Stimulated activated CD8-positive, alpha-beta memory T cell treated with anti-CD3 and anti-CD28 coated beads, Interleukin-4, amount 100 ng/mL, for 4 hours (primary cell): ENCODE data around the gene KCTD12.
"Not testable (repeated sequence)": the region's sequence is repeated elsewhere in the genome, so short reads cannot be mapped to it uniquely, and the experiment has no call there.

Experiments used
- DNase-seq, 2 donors: peaks; one replicate each; pipeline ENCODE4 v3.0.0-alpha.2; 2020; ENCODE audit warnings: low read depth in 2 of 2, low spot score in 1 of 2

Gene KCTD12

GRCh38 chr13:76886292-76887075 is at the start of gene KCTD12:
KCTD12 (minus strand) TSS chr13:76886405; CDS start chr13:76886148, 257 bp downstream.
- DNase-seq = peak; percentile 67 to 73

GRCh38 chr13:76934671-76935070 is 48.5 kb upstream of the KCTD12 start:
- DNase-seq = no peak

- DNase-seq = no peak
These were observed 45.9 kb upstream of the KCTD12 start for GRCh38 chr13:76932076-76932475.

- no peak for DNase-seq
These were observed 43.7 kb upstream of the KCTD12 start for GRCh38 chr13:76929851-76930374.

- no peak for DNase-seq
These were observed 43.1 kb upstream of the KCTD12 start for GRCh38 chr13:76929320-76929719.

- no peak for DNase-seq
These were observed 42.3 kb upstream of the KCTD12 start for GRCh38 chr13:76928456-76928855.

- DNase-seq = no peak
These were observed 41.8 kb upstream of the KCTD12 start for GRCh38 chr13:76927955-76928354.

- no peak for DNase-seq
These were observed 38.9 kb upstream of the KCTD12 start for GRCh38 chr13:76925115-76925514.

- no peak for DNase-seq
These were observed 35.3 kb upstream of the KCTD12 start for GRCh38 chr13:76921516-76921915.

- not testable (repeated sequence) for DNase-seq
These were observed 31.7 kb upstream of the KCTD12 start for GRCh38 chr13:76917755-76918481.

- no peak for DNase-seq
These were observed 30.9 kb upstream of the KCTD12 start for GRCh38 chr13:76917095-76917494.

- DNase-seq = no peak
These were observed 27.7 kb upstream of the KCTD12 start for GRCh38 chr13:76913898-76914297.

GRCh38 chr13:76912476-76912875 is 26.3 kb upstream of the KCTD12 start:
- no peak for DNase-seq

GRCh38 chr13:76904507-76904906 is 18.3 kb upstream of the KCTD12 start:
- DNase-seq = no peak

- DNase-seq = peak; percentile 43 to 46
These were observed 17.4 kb upstream of the KCTD12 start for GRCh38 chr13:76903544-76904162.

GRCh38 chr13:76899066-76899465 is 12.9 kb upstream of the KCTD12 start:
- not testable (repeated sequence) for DNase-seq

- not testable (repeated sequence) for DNase-seq
These were observed 11.0 kb upstream of the KCTD12 start for GRCh38 chr13:76897171-76897570.

- no peak for DNase-seq
These were observed 8.4 kb upstream of the KCTD12 start for GRCh38 chr13:76894401-76895110.

- no peak for DNase-seq
These were observed 6.3 kb upstream of the KCTD12 start for GRCh38 chr13:76892488-76892887.

GRCh38 chr13:76890021-76890420 is 3.8 kb upstream of the KCTD12 start:
- DNase-seq = no peak

GRCh38 chr13:76889254-76889653 is 3.0 kb upstream of the KCTD12 start:
- no peak for DNase-seq
